Measurements from ENCODE around the gene SUSD4.

GRCh38 chr1:223364685-223365382 lies 858 bp upstream of the SUSD4 start:
- TF ChIP-seq POLR2A (IDR thresholded peaks at IDR 0.05) (no peak), CTCF (IDR thresholded peaks at IDR 0.05) (no peak), POLR2AphosphoS5 (IDR thresholded peaks at IDR 0.05; ENCODE audit: insufficient read depth in 1 of 2, low read depth in 1 of 2) (no peak)
